HuH-7.5 (cell line): ENCODE results near the gene LMBR1.

ENCODE experiments used
- DNase-seq: peaks from one replicate; pipeline ENCODE4 v3.0.0; 2011; ENCODE audit warnings: low spot score

Gene LMBR1

GRCh38 chr7:156691764-156692163 is 201.2 kb downstream of the LMBR1 start:
- DNase-seq, result no peak

- DNase-seq, result no peak
Observed at GRCh38 chr7:156684661-156685060, 208.3 kb downstream of the LMBR1 start.

GRCh38 chr7:156684251-156684650 is 208.7 kb downstream of the LMBR1 start:
- DNase-seq, result no peak

GRCh38 chr7:156682928-156683327 is 210.1 kb downstream of the LMBR1 start:
- DNase-seq, result no peak

DNA sequence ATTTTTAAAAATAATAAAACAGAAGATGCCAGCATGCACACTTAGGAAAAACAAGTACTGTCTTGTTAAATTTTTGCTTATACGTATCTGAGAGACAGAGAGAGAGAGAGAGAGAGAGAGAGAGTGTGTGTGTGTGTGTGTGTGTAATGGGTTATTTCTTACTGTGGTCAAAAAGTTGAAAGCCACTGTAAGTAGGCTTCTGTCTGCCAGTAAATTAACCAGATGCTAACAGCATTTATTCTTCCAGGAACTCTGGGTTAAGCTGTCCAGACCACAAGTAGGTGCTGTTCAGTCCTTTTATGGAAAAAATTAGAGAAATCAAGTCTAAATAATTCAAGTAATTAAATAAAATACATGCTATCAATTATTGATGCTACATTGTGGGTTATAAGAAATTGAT is 212.7 kb downstream of the LMBR1 start:
- DNase-seq, result no peak

GRCh38 chr7:156677374-156678054 is 215.5 kb downstream of the LMBR1 start:
- no peak for DNase-seq

- no peak for DNase-seq
Observed at GRCh38 chr7:156676263-156676662, 216.7 kb downstream of the LMBR1 start.

DNA sequence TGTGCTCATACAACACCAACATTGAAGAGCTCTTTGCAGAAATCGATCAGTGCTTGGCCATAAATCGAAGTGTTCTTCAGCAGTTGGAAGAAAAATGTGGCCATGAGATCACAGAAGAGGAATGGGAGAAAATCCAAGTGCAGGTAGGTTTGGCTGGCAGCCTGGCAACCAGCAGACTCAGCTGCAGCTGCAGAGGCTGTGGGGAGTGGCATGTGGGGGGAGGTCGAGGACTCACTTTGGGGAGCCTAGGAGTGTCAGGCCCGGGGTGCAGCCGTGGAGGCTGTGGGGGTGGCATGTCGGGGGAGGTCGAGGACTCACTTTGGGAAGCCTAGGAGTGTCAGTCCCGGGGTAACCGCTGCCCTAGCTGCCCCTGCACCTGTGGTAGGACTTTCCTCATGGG is 217.3 kb downstream of the LMBR1 start:
- DNase-seq, result no peak

GRCh38 chr7:156673902-156674301 is 219.1 kb downstream of the LMBR1 start:
- DNase-seq, result no peak

GRCh38 chr7:156673454-156673853 is 219.5 kb downstream of the LMBR1 start:
- no peak for DNase-seq

GRCh38 chr7:156669035-156669828 is 223.8 kb downstream of the LMBR1 start:
- DNase-seq, result no peak

- DNase-seq, result no peak
Observed at GRCh38 chr7:156668130-156668741, 224.7 kb downstream of the LMBR1 start.

DNA sequence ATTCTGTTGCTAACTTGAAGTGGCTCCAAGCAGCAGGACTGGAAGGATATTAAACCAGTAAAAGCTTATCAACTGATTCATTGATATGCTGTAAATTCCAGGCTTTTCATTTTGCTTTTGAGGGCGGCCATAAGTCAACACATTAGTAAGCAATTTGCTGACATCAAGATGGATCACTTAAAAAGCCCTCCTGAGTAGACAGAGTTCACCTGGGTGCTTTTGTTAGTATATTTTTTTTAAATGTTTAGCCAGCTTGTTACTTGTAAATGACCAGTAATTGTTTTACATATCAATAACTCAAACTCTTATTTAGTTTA is 225.9 kb downstream of the LMBR1 start:
- DNase-seq, result no peak

- DNase-seq, result no peak
Observed at GRCh38 chr7:156666368-156667109, 226.4 kb downstream of the LMBR1 start.

GRCh38 chr7:156665101-156665500 is 227.9 kb downstream of the LMBR1 start:
- DNase-seq, result no peak

GRCh38 chr7:156662277-156662676 is 230.7 kb downstream of the LMBR1 start:
- DNase-seq, result no peak

DNA sequence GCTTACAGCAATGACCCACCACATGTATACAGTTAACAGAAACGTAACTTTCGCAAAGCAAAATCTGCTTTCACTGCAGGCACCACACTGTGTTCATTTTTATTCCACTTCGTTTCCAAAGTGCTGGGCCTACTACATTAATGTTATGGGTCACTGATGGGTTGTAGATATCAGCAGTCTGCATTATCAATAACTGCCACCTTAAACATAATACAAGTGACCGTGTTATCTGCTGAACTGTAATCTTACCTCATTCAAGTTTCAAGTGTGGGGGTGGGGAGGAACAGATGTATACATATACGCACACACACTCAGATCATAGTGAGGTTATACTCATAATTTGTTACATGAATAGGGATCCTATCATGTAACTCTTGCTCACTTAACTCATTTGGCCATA is 231.3 kb downstream of the LMBR1 start:
- no peak for DNase-seq

GRCh38 chr7:156659961-156660360 is 233.0 kb downstream of the LMBR1 start:
- no peak for DNase-seq

- no peak for DNase-seq
Observed at GRCh38 chr7:156659203-156659602, 233.8 kb downstream of the LMBR1 start.

DNA sequence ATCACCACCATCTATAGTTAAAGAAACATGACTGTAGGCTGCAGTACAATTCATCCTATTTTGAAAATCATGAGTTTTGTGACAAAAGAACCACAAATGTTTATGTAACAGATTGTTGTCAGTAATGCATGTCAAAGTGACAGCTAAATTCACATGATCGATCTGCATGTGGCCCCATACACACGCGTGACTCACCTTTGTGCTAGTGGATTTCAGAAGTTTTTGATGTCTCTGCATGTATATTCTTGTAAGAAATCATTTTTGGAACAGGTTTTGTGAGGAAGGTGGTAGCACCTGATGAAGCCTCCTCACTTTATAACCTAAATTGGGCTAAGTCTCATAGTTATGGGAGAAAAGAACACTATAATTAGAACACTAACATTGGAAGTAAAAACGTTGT is 235.3 kb downstream of the LMBR1 start:
- no peak for DNase-seq

DNA sequence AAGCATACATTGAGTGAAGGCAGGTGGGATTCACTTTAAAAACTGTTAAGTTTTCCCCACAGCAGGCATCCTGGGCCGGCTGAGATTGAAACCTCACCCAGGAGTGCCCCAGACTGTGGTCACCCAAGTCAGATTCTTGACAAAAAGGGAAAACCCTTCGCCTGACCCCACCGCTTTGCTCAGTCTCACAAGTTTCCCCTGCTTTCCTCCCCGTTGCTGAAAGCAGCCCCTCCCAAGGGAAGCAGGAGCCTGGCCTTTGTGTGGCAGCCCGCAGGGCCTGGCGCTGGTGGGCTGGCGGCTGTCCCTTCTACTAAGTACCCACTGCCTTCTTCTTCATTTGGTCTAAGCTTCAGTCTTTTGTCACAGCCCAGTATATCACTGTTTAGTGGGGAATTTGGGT is 236.4 kb downstream of the LMBR1 start:
- DNase-seq, result no peak

- DNase-seq, result no peak
Observed at GRCh38 chr7:156655983-156656382, 237.0 kb downstream of the LMBR1 start.

GRCh38 chr7:156655251-156655650 is 237.7 kb downstream of the LMBR1 start:
- no peak for DNase-seq
